ENCODE data around the gene ARHGAP35. TPM values are rescaled to one million over a fixed set of nuclear protein-coding genes. Genes with fewer than 3 reads are reported as not detected.

ARHGAP35 gene
- total RNA-seq, 4 donors from 2014 or later, result 77.1 to 159 (median 98.4) TPM

- intact Hi-C loops (cut with DNase I; ENCODE audit: low total_unique reads), result loop anchor here (1.0 to 10.0 kb wide), 2 partner anchors 83 to 265 kb away; no protein-coding TSS in a partner anchor
- peaks cover 13 to 29% (median 17%) of the 10 kb centered on the region in 4 donors for H3K4me1 ChIP-seq
- in situ Hi-C loops (cut with MboI; ENCODE audit: low pct_ligation_motif_present in 1 of 4, low pct_unique_long_range_greater_than_20kb in 1 of 4, low sequenced_read_pairs in 3 of 4), result loop anchor here in 3 of 4 donors (5.0 to 10.0 kb wide), 3 partner anchors 78 to 85 kb away; no protein-coding TSS in a partner anchor
- 59 to 90% methylated on average over 2 to 12 of the region's 12 CpGs for WGBS, 2 donors (ENCODE audit: low coverage in 1 of 2)
- H3K27me3 ChIP-seq, result no peaks in the 10 kb centered on the region
- H3K9me3 ChIP-seq, result no peaks in the 10 kb centered on the region
- DNase-seq, result peak; percentile 77
- H3K36me3 ChIP-seq, result peaks cover 0 to 23% (median 2%) of the 10 kb centered on the region in 4 donors
- no peak overlapping the region for H3K4me3 ChIP-seq
- no peak for TF ChIP-seq EP300 (IDR thresholded peaks at IDR 0.05; ENCODE audit: low read depth)
- TF ChIP-seq POLR2A (IDR thresholded peaks at IDR 0.05), result no peak
- TF ChIP-seq POLR2AphosphoS5 (IDR thresholded peaks at IDR 0.05), result peak in 1 of 3 donors; percentile 10
- H3K27ac ChIP-seq, result peak overlapping the region; percentile 77 to 81 (median 78)
Observed at GRCh38 chr19:46839752-46840497, 20.9 kb upstream of the ARHGAP35 start.

DNA sequence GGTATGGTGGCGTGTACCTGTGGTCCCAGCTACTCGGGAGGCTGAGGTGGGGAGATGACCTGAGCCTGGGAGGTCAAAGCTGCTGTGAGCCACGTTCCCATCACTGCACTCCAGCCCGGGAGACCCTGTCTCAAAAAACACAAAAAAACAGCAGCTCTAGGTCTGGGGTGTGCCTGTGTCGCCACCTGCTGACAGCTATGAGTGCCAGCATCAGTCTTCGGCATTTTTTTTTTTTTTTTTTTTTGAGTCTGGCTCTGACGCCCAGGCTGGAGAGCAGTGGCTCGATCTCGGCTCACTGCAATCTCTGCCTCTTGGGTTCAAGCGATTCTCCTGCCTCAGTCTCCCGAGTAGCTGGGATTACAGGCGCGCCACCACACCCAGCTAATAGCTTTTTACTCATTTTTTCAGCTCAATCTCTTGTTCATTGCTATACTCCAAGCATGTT, 20.3 kb upstream of the ARHGAP35 start:
- WGBS, 2 donors (ENCODE audit: low coverage in 1 of 2), result 19% methylated on average over 13 of the region's 13 CpGs; no CpG with 5 or more reads in 1 of the 2 donors
- intact Hi-C loops (cut with DNase I; ENCODE audit: low total_unique reads) (loop anchor here (1.0 kb wide), 1 partner anchor 83 kb away; no protein-coding TSS in a partner anchor), in situ Hi-C loops (cut with MboI; ENCODE audit: low pct_ligation_motif_present in 1 of 4, low pct_unique_long_range_greater_than_20kb in 1 of 4, low sequenced_read_pairs in 3 of 4) (loop anchor here in 3 of 4 donors (5.0 to 10.0 kb wide), 3 partner anchors 78 to 86 kb away; no protein-coding TSS in a partner anchor)
- H3K27ac ChIP-seq, result peak overlapping the region; percentile 77 to 81 (median 78)
- no peaks in the 10 kb centered on the region for H3K9me3 ChIP-seq
- peaks cover 0 to 26% (median 2%) of the 10 kb centered on the region in 4 donors for H3K36me3 ChIP-seq
- peak; percentile 51 for DNase-seq
- no peaks in the 10 kb centered on the region for H3K27me3 ChIP-seq
- no peak overlapping the region for H3K4me3 ChIP-seq
- peaks cover 13 to 29% (median 17%) of the 10 kb centered on the region in 4 donors for H3K4me1 ChIP-seq
- TF ChIP-seq CTCF (IDR thresholded peaks at IDR 0.05) (peak; percentile 75 to 97 (median 84)), POLR2A (IDR thresholded peaks at IDR 0.05) (no peak)

DNA sequence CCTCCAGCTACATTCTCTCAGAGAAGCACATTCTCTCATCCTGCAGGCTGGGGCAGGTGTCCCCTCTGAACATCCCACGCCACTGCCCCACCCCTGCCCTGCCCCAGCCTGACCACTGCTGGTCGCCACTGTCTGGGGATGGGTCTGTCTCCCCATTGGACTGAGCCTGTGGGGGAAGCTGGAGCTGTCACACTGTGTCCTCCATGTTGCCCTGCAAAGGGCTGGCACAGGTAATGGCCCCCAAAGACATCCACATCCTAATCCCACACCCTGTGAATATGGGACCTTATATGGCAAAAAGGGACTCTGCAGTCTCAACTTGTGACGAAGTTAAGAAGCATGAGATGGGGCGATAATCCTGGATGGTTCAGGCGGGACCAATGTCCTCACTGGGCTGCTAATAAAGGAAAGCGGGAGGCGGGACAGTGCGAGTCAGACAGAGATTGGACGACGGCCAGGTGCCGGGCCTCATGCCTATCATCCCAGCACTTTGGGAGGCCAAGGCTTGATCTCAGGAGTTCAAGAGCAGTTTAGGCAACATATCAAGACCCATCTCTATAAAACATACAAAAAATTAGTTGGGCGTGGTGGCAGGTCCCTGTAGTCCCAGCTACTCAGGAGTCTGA, 19.2 kb upstream of the ARHGAP35 start:
- intact Hi-C loops (cut with DNase I; ENCODE audit: low total_unique reads) (no loop called here), in situ Hi-C loops (cut with MboI; ENCODE audit: low pct_ligation_motif_present in 1 of 4, low pct_unique_long_range_greater_than_20kb in 1 of 4, low sequenced_read_pairs in 3 of 4) (loop anchor here in 3 of 4 donors (5.0 to 10.0 kb wide), 3 partner anchors 79 to 87 kb away; no protein-coding TSS in a partner anchor)
- no peak for TF ChIP-seq CTCF (IDR thresholded peaks at IDR 0.05)
- peak overlapping the region; percentile 77 to 81 (median 78) for H3K27ac ChIP-seq
- WGBS, 2 donors (ENCODE audit: low coverage in 1 of 2), result 82% methylated on average over 12 of the region's 12 CpGs; no CpG with 5 or more reads in 1 of the 2 donors
- peaks cover 0 to 26% (median 2%) of the 10 kb centered on the region in 4 donors for H3K36me3 ChIP-seq
- peak; percentile 39 for DNase-seq
- no peaks in the 10 kb centered on the region for H3K9me3 ChIP-seq
- H3K4me1 ChIP-seq, result peaks cover 13 to 32% (median 17%) of the 10 kb centered on the region in 4 donors
- H3K4me3 ChIP-seq, result no peak overlapping the region
- no peaks in the 10 kb centered on the region for H3K27me3 ChIP-seq

GRCh38 chr19:46842791-46843190, 18.0 kb upstream of the ARHGAP35 start:
- DNase-seq, result no peak
- Histone ChIP-seq H3K4me3 (no peak overlapping the region), H3K36me3 (peaks cover 0 to 24% (median 2%) of the 10 kb centered on the region in 4 donors), H3K4me1 (peaks cover 13 to 37% (median 19%) of the 10 kb centered on the region in 4 donors), H3K27ac (no peak overlapping the region), H3K27me3 (no peaks in the 10 kb centered on the region), H3K9me3 (no peaks in the 10 kb centered on the region)
- in situ Hi-C loops (cut with MboI; ENCODE audit: low pct_ligation_motif_present in 1 of 4, low pct_unique_long_range_greater_than_20kb in 1 of 4, low sequenced_read_pairs in 3 of 4) (loop anchor here in 3 of 4 donors (5.0 to 10.0 kb wide), 3 partner anchors 80 to 88 kb away; no protein-coding TSS in a partner anchor), intact Hi-C loops (cut with DNase I; ENCODE audit: low total_unique reads) (no loop called here)
- TF ChIP-seq CTCF (IDR thresholded peaks at IDR 0.05) (no peak), POLR2AphosphoS5 (IDR thresholded peaks at IDR 0.05) (no peak), EP300 (IDR thresholded peaks at IDR 0.05; ENCODE audit: low read depth) (no peak), POLR2A (IDR thresholded peaks at IDR 0.05) (no peak)
- 91% methylated on average over 11 of the region's 11 CpGs; no CpG with 5 or more reads in 1 of the 2 donors for WGBS, 2 donors (ENCODE audit: low coverage in 1 of 2)

All from transverse colon (tissue), 4 donors.